Retinal pigment epithelial cell (primary cell): ENCODE data around the gene SRF.

Source experiments
- DNase-seq: peaks from one replicate; pipeline ENCODE4 v3.0.0-alpha.2; 2010; ENCODE audit warnings: low read depth
- H3K4me3 ChIP-seq: 2 replicates; pipeline ENCODE4 v1.5.1; 2011; ENCODE audit warnings: mild to moderate bottlenecking, low read length, control low read depth, moderate library complexity
- CTCF ChIP-seq: conservative IDR thresholded peaks from 2 replicates; pipeline ENCODE4 v1.5.1; 2011; ENCODE audit warnings: low read depth, low read length, control low read depth, inconsistent platforms

SRF gene

GRCh38 chr6:43189776-43190304 is 18.8 kb downstream of the SRF start:
- H3K4me3 ChIP-seq = no peak overlapping the region
- no peak for DNase-seq
- TF ChIP-seq CTCF = no peak

- no peak for DNase-seq
- TF ChIP-seq CTCF = no peak
- H3K4me3 ChIP-seq = no peak overlapping the region
Measured at GRCh38 chr6:43192911-43193310, 21.8 kb downstream of the SRF start.

GRCh38 chr6:43193929-43194328 is 22.9 kb downstream of the SRF start:
- DNase-seq = no peak
- TF ChIP-seq CTCF = no peak
- H3K4me3 ChIP-seq = no peak overlapping the region

- no peak for DNase-seq
- no peak overlapping the region for H3K4me3 ChIP-seq
- TF ChIP-seq CTCF = no peak
Measured at GRCh38 chr6:43196337-43196736, 25.3 kb downstream of the SRF start.

GRCh38 chr6:43199912-43200311 is 28.8 kb downstream of the SRF start:
- no peak for TF ChIP-seq CTCF
- DNase-seq = no peak
- H3K4me3 ChIP-seq = no peak overlapping the region

GRCh38 chr6:43200541-43200940 is 29.5 kb downstream of the SRF start:
- DNase-seq = no peak
- TF ChIP-seq CTCF = no peak
- H3K4me3 ChIP-seq = no peak overlapping the region

GRCh38 chr6:43202451-43202850 is 31.4 kb downstream of the SRF start:
- no peak for DNase-seq
- no peak for TF ChIP-seq CTCF
- H3K4me3 ChIP-seq = no peak overlapping the region
